GM10248 (cell line): Measurements from ENCODE around the gene LDLRAD3.

ENCODE experiments used
- CTCF ChIA-PET: fragments of 300-600 bp; sonication (Branson Sonifier 250); formaldehyde crosslinking; extraction: SDS; loops from one replicate; lab custom pipeline; 2021; ENCODE audit warnings: antibody characterized with exemption; lab: Yijun Ruan, JAX
- POLR2A ChIA-PET: fragments of 350-650 bp; sonication (Branson Sonifier 250); formaldehyde crosslinking; extraction: SDS; loops from one replicate; lab custom pipeline; 2020; ENCODE audit warnings: antibody characterized with exemption; lab: Yijun Ruan, JAX
- DNase-seq: peaks from one replicate; pipeline ENCODE4 v3.0.0; 2012; ENCODE audit errors: extremely low spot score
- TF ChIP-seq, protein P1 (sequence below): IDR thresholded peaks from 2 replicates; pipeline ENCODE4 v1.5.1; 2012; ENCODE audit warnings: mild to moderate bottlenecking, low read depth; ENCODE audit errors: extremely low read depth, missing control alignments, control extremely low read depth

Gene LDLRAD3

DNA sequence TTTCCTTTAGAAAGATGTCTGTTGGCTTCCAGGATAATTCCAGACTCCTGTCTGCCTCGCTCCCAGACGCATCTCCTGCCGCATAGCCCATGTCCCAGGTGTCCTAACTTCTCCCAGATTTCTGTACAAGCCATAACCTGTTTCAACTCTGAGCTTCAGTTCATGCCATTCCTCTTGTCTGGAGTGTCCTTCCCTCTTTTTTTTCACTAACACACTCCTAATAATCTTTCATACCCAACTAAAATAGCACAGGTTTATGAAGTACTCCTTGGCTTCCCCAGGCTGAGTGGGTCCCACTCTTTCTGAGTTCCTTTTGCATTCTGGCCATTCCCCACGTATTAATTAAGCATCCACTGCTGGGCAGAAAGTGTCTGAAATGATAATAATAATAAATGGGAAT lies 123.0 kb downstream of the LDLRAD3 start:
- ChIA-PET POLR2A (no interaction called here), CTCF (interaction anchor here (3.5 kb wide), 1 partner anchor 11 kb away, joined by 9 read pairs; no protein-coding TSS in a partner anchor)
- TF ChIP-seq, protein P1, sequence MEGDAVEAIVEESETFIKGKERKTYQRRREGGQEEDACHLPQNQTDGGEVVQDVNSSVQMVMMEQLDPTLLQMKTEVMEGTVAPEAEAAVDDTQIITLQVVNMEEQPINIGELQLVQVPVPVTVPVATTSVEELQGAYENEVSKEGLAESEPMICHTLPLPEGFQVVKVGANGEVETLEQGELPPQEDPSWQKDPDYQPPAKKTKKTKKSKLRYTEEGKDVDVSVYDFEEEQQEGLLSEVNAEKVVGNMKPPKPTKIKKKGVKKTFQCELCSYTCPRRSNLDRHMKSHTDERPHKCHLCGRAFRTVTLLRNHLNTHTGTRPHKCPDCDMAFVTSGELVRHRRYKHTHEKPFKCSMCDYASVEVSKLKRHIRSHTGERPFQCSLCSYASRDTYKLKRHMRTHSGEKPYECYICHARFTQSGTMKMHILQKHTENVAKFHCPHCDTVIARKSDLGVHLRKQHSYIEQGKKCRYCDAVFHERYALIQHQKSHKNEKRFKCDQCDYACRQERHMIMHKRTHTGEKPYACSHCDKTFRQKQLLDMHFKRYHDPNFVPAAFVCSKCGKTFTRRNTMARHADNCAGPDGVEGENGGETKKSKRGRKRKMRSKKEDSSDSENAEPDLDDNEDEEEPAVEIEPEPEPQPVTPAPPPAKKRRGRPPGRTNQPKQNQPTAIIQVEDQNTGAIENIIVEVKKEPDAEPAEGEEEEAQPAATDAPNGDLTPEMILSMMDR: no peak
- no peak for DNase-seq

- TF ChIP-seq, protein P1: no peak
- POLR2A ChIA-PET: interaction anchor here (0.7 kb wide), 1 partner anchor 12 kb away, joined by 3 read pairs; no protein-coding TSS in a partner anchor
- DNase-seq: no peak
- CTCF ChIA-PET: interaction anchor here (1.2 to 3.5 kb wide), 6 partner anchors 8 to 247 kb away, joined by 3 to 9 read pairs (median 5); no protein-coding TSS in a partner anchor
Observed at GRCh38 chr11:36069576-36070212, 125.8 kb downstream of the LDLRAD3 start.

GRCh38 chr11:36070213-36070953 lies 126.5 kb downstream of the LDLRAD3 start:
- TF ChIP-seq, protein P1: no peak
- DNase-seq: no peak
- ChIA-PET POLR2A (no interaction called here), CTCF (interaction anchor here (1.2 to 3.5 kb wide), 4 partner anchors 7 to 190 kb away, joined by 3 to 9 read pairs (median 5); no protein-coding TSS in a partner anchor)

DNA sequence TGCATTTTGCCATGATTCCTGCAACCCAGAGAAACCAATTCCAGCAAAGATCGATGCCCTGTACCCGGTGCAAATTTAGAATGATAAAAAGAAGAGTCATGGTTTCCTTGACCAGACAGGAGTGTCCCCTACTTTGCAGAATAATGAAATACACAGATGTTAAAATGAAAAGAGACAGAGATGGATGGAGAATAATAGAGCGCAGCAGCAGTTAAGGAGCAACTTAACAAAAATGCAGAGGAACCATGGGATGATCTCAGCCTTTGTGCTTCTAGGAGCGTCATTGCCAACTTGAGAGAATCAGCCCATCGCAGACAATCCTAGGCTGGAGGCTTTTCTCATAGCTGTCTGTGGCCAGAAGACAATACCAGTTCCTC lies 127.1 kb downstream of the LDLRAD3 start:
- TF ChIP-seq, protein P1: no peak
- DNase-seq: no peak
- ChIA-PET POLR2A (no interaction called here), CTCF (interaction anchor here (1.5 kb wide), 1 partner anchor 14 kb away, joined by 3 read pairs; no protein-coding TSS in a partner anchor)

- TF ChIP-seq, protein P1: no peak
- no peak for DNase-seq
- CTCF ChIA-PET: interaction anchor here (1.1 to 2.1 kb wide), 4 partner anchors 13 to 250 kb away, joined by 3 to 6 read pairs (median 4); no protein-coding TSS in a partner anchor
- POLR2A ChIA-PET: no interaction called here
Observed at GRCh38 chr11:36071917-36072500, 128.1 kb downstream of the LDLRAD3 start.

DNA sequence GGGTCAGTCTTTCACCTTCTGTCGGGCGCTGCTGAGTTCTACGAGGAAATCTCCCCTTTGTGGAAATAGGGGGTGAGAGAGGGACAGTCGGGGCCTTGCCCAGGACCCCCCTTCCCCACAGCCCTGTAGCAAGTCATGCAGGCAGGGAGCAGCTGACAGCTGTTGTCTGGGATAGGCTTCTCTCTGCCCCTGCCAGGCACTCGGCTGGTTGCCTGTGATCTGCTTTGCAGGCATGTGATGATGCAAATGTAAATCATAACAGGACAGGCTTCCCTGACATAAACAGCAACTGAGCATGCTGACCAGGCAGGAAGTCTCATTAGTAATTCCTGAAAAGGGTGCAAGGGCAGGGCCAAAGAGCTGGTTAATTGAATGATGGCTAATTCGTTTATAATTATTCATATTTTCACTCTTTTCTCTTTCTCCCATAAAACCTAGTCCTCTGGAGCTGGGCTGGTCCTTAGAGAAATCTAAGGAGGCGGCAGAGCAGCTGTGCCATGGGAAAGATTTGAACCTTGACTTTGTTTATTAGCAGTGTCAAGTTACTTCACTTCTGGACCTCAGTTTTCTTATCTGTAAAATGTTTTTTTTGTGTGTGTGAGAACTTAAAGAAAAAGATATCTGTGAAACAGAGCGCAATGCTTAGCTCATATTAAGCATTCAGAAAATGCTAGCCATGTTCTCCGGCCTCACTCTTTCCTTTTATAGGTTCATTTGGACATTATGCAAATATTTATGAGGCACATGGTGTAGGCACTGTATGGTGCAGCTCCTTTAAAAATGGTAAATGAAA lies 129.7 kb downstream of the LDLRAD3 start:
- ChIA-PET CTCF (interaction anchor here (1.1 to 2.1 kb wide), 4 partner anchors 10 to 252 kb away, joined by 3 to 6 read pairs (median 4); no protein-coding TSS in a partner anchor), POLR2A (no interaction called here)
- DNase-seq: no peak
- TF ChIP-seq, protein P1: no peak
